ENCODE data around the gene PSORS1C1. TPM values are rescaled to one million over a fixed set of nuclear protein-coding genes. Genes with fewer than 3 reads are reported as not detected.

PSORS1C1 gene
- total RNA-seq, 2 experiments from 2014 or later = not detected

DNA sequence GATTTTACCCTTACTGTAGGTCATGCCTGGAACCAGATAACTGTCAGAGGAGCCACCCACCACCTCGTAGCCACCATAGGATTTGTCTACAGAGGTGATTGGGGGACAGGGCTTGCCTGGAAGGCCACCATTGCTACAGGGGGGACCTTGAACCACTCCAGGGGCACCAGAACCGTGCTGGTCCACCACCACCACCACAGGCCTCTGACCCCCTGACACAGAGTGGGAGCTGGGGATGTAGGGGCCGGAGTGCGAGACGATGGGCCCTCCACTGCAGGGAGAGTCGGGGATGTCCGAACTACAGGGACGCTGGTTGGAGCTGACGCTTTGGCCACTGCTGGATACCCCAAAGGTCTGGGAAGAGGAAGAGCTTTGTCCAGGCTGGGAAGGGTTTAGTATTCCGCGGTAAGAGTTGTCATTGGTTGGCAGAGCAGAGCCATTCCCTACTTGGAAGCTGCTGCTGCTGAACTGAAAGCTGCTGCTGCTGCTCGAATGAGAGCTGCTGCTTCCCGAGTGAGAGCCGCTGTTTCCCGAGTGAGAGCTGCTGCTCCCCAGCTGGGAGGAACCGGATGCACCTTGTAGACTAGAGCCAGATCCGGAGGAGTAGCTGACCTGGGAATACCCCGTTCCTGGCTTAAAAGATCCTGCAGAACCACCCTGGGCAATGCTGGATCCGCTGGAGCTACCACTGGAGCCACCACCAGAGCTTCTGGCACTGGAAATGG lies 2.2 kb downstream of the PSORS1C1 start:
- peaks cover 11% of the 10 kb centered on the region for H3K4me1 Mint-ChIP-seq (ENCODE audit: low read depth)
- TF ChIP-seq, protein P1, sequence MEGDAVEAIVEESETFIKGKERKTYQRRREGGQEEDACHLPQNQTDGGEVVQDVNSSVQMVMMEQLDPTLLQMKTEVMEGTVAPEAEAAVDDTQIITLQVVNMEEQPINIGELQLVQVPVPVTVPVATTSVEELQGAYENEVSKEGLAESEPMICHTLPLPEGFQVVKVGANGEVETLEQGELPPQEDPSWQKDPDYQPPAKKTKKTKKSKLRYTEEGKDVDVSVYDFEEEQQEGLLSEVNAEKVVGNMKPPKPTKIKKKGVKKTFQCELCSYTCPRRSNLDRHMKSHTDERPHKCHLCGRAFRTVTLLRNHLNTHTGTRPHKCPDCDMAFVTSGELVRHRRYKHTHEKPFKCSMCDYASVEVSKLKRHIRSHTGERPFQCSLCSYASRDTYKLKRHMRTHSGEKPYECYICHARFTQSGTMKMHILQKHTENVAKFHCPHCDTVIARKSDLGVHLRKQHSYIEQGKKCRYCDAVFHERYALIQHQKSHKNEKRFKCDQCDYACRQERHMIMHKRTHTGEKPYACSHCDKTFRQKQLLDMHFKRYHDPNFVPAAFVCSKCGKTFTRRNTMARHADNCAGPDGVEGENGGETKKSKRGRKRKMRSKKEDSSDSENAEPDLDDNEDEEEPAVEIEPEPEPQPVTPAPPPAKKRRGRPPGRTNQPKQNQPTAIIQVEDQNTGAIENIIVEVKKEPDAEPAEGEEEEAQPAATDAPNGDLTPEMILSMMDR (IDR thresholded peaks at IDR 0.05) = no peak
- Histone ChIP-seq H3K27ac (ENCODE audit: low read depth in 1 of 2, low read length in 2 of 2) (no peak overlapping the region), H3K4me3 (ENCODE audit: low read length) (no peak overlapping the region), H3K4me1 (ENCODE audit: insufficient read depth, low read length) (peaks cover 9% of the 10 kb centered on the region), H3K27me3 (ENCODE audit: control insufficient read depth in 1 of 2, insufficient read depth in 2 of 2, low read length in 2 of 2) (no peaks in the 10 kb centered on the region), H3K36me3 (ENCODE audit: insufficient read depth, low read length) (no peaks in the 10 kb centered on the region), H3K9me3 (ENCODE audit: control insufficient read depth in 1 of 2, insufficient read depth in 1 of 2, low read length in 2 of 2) (no peaks in the 10 kb centered on the region)
- H3K27ac Mint-ChIP-seq = no peak overlapping the region
- ATAC-seq (ENCODE audit: poor library complexity) (no peak), DNase-seq (no peak)
- ChIA-PET CTCF (no interaction called here), POLR2A (no interaction called here)
- no peaks in the 10 kb centered on the region for H3K36me3 Mint-ChIP-seq (ENCODE audit: low read depth)
- no peaks in the 10 kb centered on the region for H3K9me3 Mint-ChIP-seq
- H3K27me3 Mint-ChIP-seq = peaks cover 7% of the 10 kb centered on the region
- intact Hi-C loops (cut with DNase I, micrococcal nuclease) = loop anchor here in 1 of 2 experiments (10.0 kb wide), 1 partner anchor 182 kb away; the partner anchor contains the start of gene SFTA2
- H3K4me3 Mint-ChIP-seq = no peak overlapping the region

DNA sequence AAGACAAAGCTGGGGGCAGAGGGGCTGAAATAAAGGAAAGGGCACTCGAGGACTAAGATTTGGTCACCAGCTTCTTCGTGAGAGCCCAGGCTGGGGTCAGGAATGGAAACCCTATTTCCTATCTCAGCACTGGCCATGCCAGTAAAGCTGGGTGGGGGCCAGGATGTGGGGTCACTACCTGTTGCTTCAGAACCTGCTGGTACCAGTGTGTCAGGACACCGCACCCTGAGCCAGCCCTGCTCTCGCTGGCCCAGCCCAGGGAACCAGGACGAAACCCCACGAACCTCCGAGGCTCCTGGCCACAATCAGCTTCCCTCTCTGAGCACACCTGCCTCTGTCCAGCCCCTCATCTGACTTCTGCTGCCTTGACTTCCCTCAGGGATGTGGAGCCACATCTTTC lies 3.6 kb downstream of the PSORS1C1 start:
- peaks cover 7% of the 10 kb centered on the region for H3K27me3 Mint-ChIP-seq
- H3K27ac Mint-ChIP-seq = no peak overlapping the region
- Histone ChIP-seq H3K4me3 (ENCODE audit: low read length) (no peak overlapping the region), H3K27ac (ENCODE audit: low read depth in 1 of 2, low read length in 2 of 2) (no peak overlapping the region), H3K36me3 (ENCODE audit: insufficient read depth, low read length) (no peaks in the 10 kb centered on the region), H3K27me3 (ENCODE audit: control insufficient read depth in 1 of 2, insufficient read depth in 2 of 2, low read length in 2 of 2) (no peaks in the 10 kb centered on the region), H3K9me3 (ENCODE audit: control insufficient read depth in 1 of 2, insufficient read depth in 1 of 2, low read length in 2 of 2) (no peaks in the 10 kb centered on the region), H3K4me1 (ENCODE audit: insufficient read depth, low read length) (peaks cover 9% of the 10 kb centered on the region)
- TF ChIP-seq, protein P1 (IDR thresholded peaks at IDR 0.05) = no peak
- DNase-seq = no peak
- POLR2A ChIA-PET = no interaction called here
- H3K36me3 Mint-ChIP-seq (ENCODE audit: low read depth) = no peaks in the 10 kb centered on the region
- CTCF ChIA-PET = interaction anchor here (0.6 kb wide), 1 partner anchor 602 kb away, joined by 3 read pairs; no protein-coding TSS in a partner anchor
- intact Hi-C loops (cut with DNase I, micrococcal nuclease) = loop anchor here in 1 of 2 experiments (10.0 kb wide), 1 partner anchor 183 kb away; the partner anchor contains the start of gene SFTA2
- no peak for ATAC-seq (ENCODE audit: poor library complexity)
- no peak overlapping the region for H3K4me3 Mint-ChIP-seq
- peaks cover 11% of the 10 kb centered on the region for H3K4me1 Mint-ChIP-seq (ENCODE audit: low read depth)
- H3K9me3 Mint-ChIP-seq = no peaks in the 10 kb centered on the region

DNA sequence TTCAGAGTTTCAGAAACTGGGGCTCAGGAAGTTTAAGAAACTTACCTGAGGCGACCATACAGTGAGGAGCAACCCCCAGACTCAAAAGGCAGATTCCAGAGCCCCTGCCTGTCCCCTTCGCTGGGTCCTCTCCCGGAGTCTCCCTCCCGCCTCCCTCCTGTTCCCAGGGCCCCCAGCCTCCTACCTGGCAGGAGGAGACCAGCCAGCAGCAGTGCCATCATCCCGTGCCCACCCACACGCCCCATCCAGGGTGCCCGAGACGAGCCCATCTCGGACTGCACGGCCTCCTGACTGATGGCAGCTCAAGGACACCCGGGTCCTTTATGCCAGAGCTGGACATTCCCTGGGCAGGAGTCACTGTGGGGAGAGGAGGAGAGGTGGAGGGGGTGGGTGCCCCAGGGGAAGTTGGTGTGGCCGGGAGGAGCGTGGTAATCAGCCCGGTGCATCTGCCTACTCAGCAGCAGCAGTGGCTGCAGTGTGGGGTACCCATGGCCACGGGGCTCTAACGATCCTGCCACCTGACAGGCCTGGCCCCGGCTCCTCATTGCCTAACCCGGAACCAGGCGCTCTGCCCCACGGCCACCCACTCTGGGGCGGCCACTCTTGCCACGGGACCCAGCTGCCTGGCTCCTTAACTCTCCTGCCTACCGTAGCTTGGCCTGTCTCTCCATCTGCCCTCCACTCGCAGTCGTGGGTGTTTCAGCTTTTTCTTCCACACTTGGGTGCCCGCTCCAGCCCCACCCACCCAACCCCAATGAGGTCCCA lies 5.7 kb downstream of the PSORS1C1 start, which contains the start of gene CDSN:
CDSN (minus strand) TSS at position 296 of the 765 bp plus-strand sequence; CDS start at position 269, 27 bp downstream.
- no peaks in the 10 kb centered on the region for H3K27me3 ChIP-seq (ENCODE audit: control insufficient read depth in 1 of 2, insufficient read depth in 2 of 2, low read length in 2 of 2)
- H3K27ac ChIP-seq (ENCODE audit: low read depth in 1 of 2, low read length in 2 of 2) = no peak within 1 kb of the TSS
- DNase-seq (no peak), ATAC-seq (ENCODE audit: poor library complexity) (no peak)
- H3K4me1 ChIP-seq (ENCODE audit: insufficient read depth, low read length) = no peaks in the 10 kb centered on the region
- H3K36me3 Mint-ChIP-seq (ENCODE audit: low read depth) = no peaks in the 10 kb centered on the region
- no peaks in the 10 kb centered on the region for H3K9me3 Mint-ChIP-seq
- TF ChIP-seq, protein P1 (IDR thresholded peaks at IDR 0.05) = no peak
- POLR2A ChIA-PET = no interaction called here
- peaks cover 2% of the 10 kb centered on the region for H3K27me3 Mint-ChIP-seq
- intact Hi-C loops (cut with DNase I, micrococcal nuclease) = no loop called here
- no peaks in the 10 kb centered on the region for H3K36me3 ChIP-seq (ENCODE audit: insufficient read depth, low read length)
- H3K27ac Mint-ChIP-seq = no peak within 1 kb of the TSS
- H3K9me3 ChIP-seq (ENCODE audit: control insufficient read depth in 1 of 2, insufficient read depth in 1 of 2, low read length in 2 of 2) = no peaks in the 10 kb centered on the region
- CTCF ChIA-PET = no interaction called here
- H3K4me3 ChIP-seq (ENCODE audit: low read length) = no peak within 1 kb of the TSS
- H3K4me3 Mint-ChIP-seq = no peak within 1 kb of the TSS
- peaks cover 2% of the 10 kb centered on the region for H3K4me1 Mint-ChIP-seq (ENCODE audit: low read depth)
